Transverse colon (tissue), 4 donors: ENCODE measurements around the gene PDE4D. TPM values are rescaled to one million over a fixed set of nuclear protein-coding genes. Genes with fewer than 3 reads are reported as not detected.

Source experiments
- DNase-seq: peaks from one replicate; pipeline ENCODE4 v3.0.0-alpha.2; 2019
- H3K27ac ChIP-seq, 4 donors: fragments of 200-600 bp; sonication (generic); 2 replicates each; pipeline ENCODE4 v1.5.1; 2016 to 2018; ENCODE audit warnings: inconsistent platforms in 4 of 4
- H3K27me3 ChIP-seq: fragments of 200-600 bp; sonication (generic); 2 replicates; pipeline ENCODE4 v1.5.1; 2017; ENCODE audit warnings: inconsistent platforms
- H3K36me3 ChIP-seq, 4 donors: fragments of 200-600 bp; sonication (generic); 2 replicates each; pipeline ENCODE4 v1.5.1; 2017 to 2019; ENCODE audit warnings: inconsistent platforms in 4 of 4
- H3K4me1 ChIP-seq, 4 donors: fragments of 200-600 bp; sonication (generic); 2 replicates each; pipeline ENCODE4 v1.5.1; 2017 to 2020; ENCODE audit warnings: inconsistent platforms in 4 of 4
- H3K4me3 ChIP-seq, 4 donors: fragments of 200-600 bp; sonication (generic); 1 replicate in 1 of 4; 2 replicates in 3 of 4; pipeline versions ENCODE4 v1.5.1 to v1.6.1; 2017 to 2019; ENCODE audit warnings: inconsistent platforms in 4 of 4
- H3K9me3 ChIP-seq, 2 donors: fragments of 200-600 bp; sonication (generic); 2 replicates each; pipeline ENCODE4 v1.5.1; 2017 to 2019; ENCODE audit warnings: inconsistent platforms in 2 of 2
- EP300 ChIP-seq: sonication (generic); formaldehyde crosslinking; IDR thresholded peaks from one replicate; pipeline ENCODE4 v1.6.1; 2017; ENCODE audit warnings: antibody characterized with exemption, low read depth
- POLR2A ChIP-seq: fragments of 450-650 bp; IDR thresholded peaks from one replicate; pipeline ENCODE4 v1.6.1; 2016; ENCODE audit warnings: antibody characterized with exemption, mild to moderate bottlenecking, moderate library complexity
- POLR2AphosphoS5 ChIP-seq, 3 donors: sonication (generic); formaldehyde crosslinking; IDR thresholded peaks; one replicate each; pipeline ENCODE4 v1.6.1; 2016; ENCODE audit warnings: antibody characterized with exemption in 3 of 3
- WGBS, 2 donors: methylation state at CpG; one replicate each; pipeline ENCODE4 v1.1.5; 2018; ENCODE audit warnings: low coverage in 1 of 2; 5-methylcytosine and 5-hydroxymethylcytosine counted together
- in situ Hi-C, 4 donors: fragments of 200-750 bp; cut with MboI; loops; one replicate each; pipeline versions ENCODE4 v1.15.0 to v1.15.1; 2017; ENCODE audit warnings: low sequenced_read_pairs in 3 of 4, low pct_ligation_motif_present in 1 of 4, low pct_unique_long_range_greater_than_20kb in 1 of 4
- intact Hi-C: fragments of 100-400 bp; cut with DNase I; formaldehyde crosslinking; loops from one replicate; pipeline ENCODE4 v1.15.1; 2023; ENCODE audit warnings: low total_unique reads
- total RNA-seq, 4 donors: library from RNA; depleted of rRNA; stranded (reverse); fragments of >200 nt; gene quantifications; one replicate each; pipeline ENCODE4 v1.1.0, GENCODE V29; 2016
- TF ChIP-seq, protein P1 (sequence below), 5 experiments: fragments of 200-600 bp in 3 of 5; fragments of 450-650 bp in 2 of 5; sonication (generic) in 3 of 5; IDR thresholded peaks; 1 replicate in 2 of 5; 2 replicates in 3 of 5; pipeline ENCODE4 v1.5.1; 2016 to 2017; ENCODE audit warnings: antibody characterized with exemption in 5 of 5, inconsistent platforms in 3 of 5, mild to moderate bottlenecking in 2 of 5, moderate library complexity in 1 of 5

The PDE4D gene
- total RNA-seq, 4 donors from 2014 or later, result 47.0 to 302 (median 73.6) TPM

DNA sequence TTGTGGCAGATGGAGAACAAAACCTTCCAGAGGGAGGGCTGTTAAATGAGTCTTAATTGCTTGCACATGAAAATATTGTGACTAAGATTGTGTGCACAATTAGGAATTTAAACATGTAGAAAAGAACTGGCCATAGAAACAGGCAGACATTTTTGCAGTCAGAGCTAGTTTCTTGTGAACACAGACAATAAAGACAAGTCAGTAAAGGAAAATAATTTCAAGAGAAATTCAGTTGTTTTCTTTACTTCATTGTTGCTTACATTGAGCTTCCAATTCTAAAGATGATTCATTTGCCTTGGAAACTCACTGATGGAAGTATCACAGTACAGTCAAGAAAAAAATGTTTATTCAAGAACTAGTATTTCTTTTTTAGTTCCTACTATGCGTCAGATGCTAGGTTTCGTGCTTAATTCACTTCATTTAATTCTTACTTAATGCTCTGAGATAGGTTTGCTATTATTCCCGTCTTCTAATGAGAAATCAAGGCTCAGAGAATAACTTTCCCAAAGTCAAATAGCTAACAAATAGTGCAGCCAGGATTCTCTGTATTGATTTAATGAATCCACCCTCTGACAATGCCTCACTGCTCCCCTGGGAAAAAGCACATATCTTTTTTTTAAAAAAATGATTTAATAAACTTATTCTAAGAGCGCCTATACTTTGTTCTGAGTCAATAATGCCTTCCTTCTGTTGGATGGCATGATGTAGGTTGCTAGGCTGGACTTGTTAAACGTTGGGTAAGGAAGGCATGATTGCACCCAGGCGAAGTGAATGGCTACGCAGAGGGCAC is 729.3 kb downstream of the PDE4D start:
- H3K27ac ChIP-seq, result no peak overlapping the region
- WGBS, 2 donors, result 72 to 75% methylated on average over 7 of the region's 7 CpGs
- H3K4me3 ChIP-seq, result no peak overlapping the region
- no peaks in the 10 kb centered on the region for H3K36me3 ChIP-seq
- no peak for DNase-seq
- H3K9me3 ChIP-seq, result no peaks in the 10 kb centered on the region
- H3K27me3 ChIP-seq, result no peaks in the 10 kb centered on the region
- in situ Hi-C loops (loop anchor here in 1 of 4 donors (25.0 kb wide), 1 partner anchor 127 kb away; no protein-coding TSS in a partner anchor), intact Hi-C loops (no loop called here)
- TF ChIP-seq POLR2AphosphoS5 (IDR thresholded peaks at IDR 0.05) (no peak), POLR2A (no peak), EP300 (no peak)
- TF ChIP-seq, protein P1, sequence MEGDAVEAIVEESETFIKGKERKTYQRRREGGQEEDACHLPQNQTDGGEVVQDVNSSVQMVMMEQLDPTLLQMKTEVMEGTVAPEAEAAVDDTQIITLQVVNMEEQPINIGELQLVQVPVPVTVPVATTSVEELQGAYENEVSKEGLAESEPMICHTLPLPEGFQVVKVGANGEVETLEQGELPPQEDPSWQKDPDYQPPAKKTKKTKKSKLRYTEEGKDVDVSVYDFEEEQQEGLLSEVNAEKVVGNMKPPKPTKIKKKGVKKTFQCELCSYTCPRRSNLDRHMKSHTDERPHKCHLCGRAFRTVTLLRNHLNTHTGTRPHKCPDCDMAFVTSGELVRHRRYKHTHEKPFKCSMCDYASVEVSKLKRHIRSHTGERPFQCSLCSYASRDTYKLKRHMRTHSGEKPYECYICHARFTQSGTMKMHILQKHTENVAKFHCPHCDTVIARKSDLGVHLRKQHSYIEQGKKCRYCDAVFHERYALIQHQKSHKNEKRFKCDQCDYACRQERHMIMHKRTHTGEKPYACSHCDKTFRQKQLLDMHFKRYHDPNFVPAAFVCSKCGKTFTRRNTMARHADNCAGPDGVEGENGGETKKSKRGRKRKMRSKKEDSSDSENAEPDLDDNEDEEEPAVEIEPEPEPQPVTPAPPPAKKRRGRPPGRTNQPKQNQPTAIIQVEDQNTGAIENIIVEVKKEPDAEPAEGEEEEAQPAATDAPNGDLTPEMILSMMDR (IDR thresholded peaks at IDR 0.05), result no peak
- H3K4me1 ChIP-seq, result no peaks in the 10 kb centered on the region

DNA sequence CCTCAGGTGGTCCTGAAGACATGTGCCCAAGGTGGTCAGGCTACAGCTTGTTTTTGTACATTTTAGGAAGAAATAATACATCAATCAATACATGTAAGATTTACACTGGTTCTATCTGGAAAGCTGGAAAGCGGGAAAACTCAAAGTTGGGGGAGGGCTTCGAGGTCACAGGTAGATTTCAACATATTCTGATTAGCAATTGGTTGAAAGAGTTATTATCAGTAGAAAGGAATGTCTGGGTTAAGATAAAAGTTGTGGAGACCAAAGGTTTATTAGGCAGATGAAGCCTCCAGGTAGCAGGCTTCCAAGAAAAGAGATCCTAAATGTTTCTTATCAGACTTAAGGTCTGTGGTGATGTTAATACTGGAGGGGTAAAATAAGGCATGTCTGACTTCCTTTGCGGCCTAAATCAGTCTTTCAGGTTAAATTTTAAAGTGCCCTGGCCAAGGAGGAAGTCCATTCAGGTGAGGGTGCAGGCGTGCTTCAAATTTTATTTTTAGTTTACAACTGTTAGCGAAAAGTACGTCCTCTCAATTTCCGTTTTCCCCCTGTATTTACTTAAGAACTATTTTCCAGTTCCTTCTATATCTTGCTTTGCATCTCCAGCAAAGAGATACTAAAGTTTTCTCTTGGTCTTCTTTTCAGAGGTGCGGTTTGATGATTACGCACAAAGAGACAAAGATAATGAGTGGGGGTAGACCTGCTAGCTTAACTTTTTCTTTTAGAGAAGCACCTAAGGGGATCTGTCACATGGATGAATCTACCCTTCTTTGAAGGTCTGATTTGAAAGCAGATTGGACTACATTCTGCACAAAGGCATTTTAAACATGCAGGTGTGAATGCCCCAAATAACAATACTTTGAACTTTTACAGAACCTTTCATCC is 732.1 kb downstream of the PDE4D start:
- H3K27ac ChIP-seq, result no peak overlapping the region
- TF ChIP-seq POLR2A (no peak), EP300 (no peak)
- no peak for DNase-seq
- no peaks in the 10 kb centered on the region for H3K27me3 ChIP-seq
- H3K36me3 ChIP-seq, result no peaks in the 10 kb centered on the region
- no peak overlapping the region for H3K4me3 ChIP-seq
- no peaks in the 10 kb centered on the region for H3K9me3 ChIP-seq
- intact Hi-C loops, result no loop called here
- H3K4me1 ChIP-seq, result peaks cover 0 to 11% (median 0%) of the 10 kb centered on the region in 4 donors
- WGBS, 2 donors, result 89 to 91% methylated on average over 7 to 9 of the region's 9 CpGs
- in situ Hi-C loops, result loop anchor here in 1 of 4 donors (25.0 kb wide), 1 partner anchor 124 kb away; no protein-coding TSS in a partner anchor

DNA sequence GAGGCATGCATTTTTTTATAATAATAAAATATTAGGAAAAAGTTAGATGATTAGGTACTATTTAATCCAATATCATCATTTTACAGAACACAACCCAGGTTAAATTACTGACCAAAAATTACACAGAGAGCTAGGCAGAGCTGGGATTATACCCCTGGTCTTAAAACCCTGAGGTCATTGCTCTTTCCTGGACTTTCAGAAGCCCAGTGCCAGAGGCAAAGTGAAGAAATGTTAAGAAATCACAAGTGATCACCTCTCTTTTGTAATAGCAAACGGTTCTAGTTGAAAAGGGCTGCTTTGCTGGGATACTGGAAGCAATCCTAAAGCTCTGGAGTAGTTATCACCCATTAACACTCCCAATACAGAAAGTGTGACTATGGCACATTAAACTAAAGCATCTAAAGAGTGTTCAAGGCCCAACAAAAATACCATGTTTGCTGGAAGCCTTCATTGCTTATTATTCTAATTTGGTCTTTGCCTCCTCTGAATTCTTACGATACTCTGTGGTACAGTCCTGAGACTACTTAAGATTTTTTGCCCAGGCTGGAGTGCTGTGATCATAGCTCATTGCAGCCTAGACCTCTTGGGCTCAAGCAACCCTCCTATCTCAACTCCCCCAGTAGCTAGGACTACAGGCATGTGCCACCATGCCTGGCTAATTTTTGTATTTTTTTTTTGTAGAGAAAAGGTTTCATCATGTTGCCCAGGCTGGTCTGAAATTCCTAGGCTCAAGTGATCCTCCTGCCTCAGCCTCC is 734.7 kb downstream of the PDE4D start:
- in situ Hi-C loops (loop anchor here in 1 of 4 donors (25.0 kb wide), 1 partner anchor 122 kb away; no protein-coding TSS in a partner anchor), intact Hi-C loops (no loop called here)
- Histone ChIP-seq H3K4me3 (no peak overlapping the region), H3K27me3 (no peaks in the 10 kb centered on the region), H3K36me3 (no peaks in the 10 kb centered on the region), H3K9me3 (no peaks in the 10 kb centered on the region), H3K27ac (no peak overlapping the region), H3K4me1 (peaks cover 0 to 11% (median 0%) of the 10 kb centered on the region in 4 donors)
- TF ChIP-seq POLR2AphosphoS5 (IDR thresholded peaks at IDR 0.05), result no peak
- TF ChIP-seq POLR2A, result no peak
- TF ChIP-seq, protein P1 (IDR thresholded peaks at IDR 0.05), result no peak
- 34 to 51% methylated on average over 2 of the region's 2 CpGs for WGBS, 2 donors
- DNase-seq, result no peak

DNA sequence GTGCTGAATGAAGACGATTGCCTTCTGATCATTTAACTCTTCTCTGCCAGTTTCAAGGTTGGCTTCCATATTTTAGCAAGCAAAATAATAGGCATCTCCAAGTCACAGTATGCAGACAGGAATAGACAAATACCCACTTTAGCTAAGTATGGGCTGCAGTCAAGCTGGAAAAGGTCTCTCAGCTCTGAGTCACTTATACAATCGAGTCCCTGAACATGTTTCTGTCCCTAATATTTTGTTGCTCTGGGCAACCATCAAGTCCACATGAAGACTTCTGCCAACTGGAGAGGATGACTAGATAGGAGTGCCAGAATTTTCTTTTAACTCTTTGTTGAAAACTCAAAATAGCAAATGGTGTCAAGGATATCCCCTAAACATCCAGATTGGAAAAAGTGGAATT is 735.4 kb downstream of the PDE4D start:
- TF ChIP-seq, protein P1 (IDR thresholded peaks at IDR 0.05), result no peak
- TF ChIP-seq EP300, result no peak
- no peak for TF ChIP-seq POLR2AphosphoS5 (IDR thresholded peaks at IDR 0.05)
- no peak for TF ChIP-seq POLR2A
- no peak for DNase-seq
- 41% methylated on average over 2 of the region's 2 CpGs; no CpG with 5 or more reads in 1 of the 2 donors for WGBS, 2 donors
- Histone ChIP-seq H3K27ac (no peak overlapping the region), H3K4me3 (no peak overlapping the region), H3K9me3 (no peaks in the 10 kb centered on the region), H3K4me1 (peaks cover 0 to 11% (median 0%) of the 10 kb centered on the region in 4 donors), H3K36me3 (no peaks in the 10 kb centered on the region), H3K27me3 (no peaks in the 10 kb centered on the region)
- intact Hi-C loops (no loop called here), in situ Hi-C loops (loop anchor here in 1 of 4 donors (25.0 kb wide), 1 partner anchor 121 kb away; no protein-coding TSS in a partner anchor)
